Measurements from ENCODE around the gene ECE1. TPM values are rescaled to one million over a fixed set of nuclear protein-coding genes. Genes with fewer than 3 reads are reported as not detected.
"Not testable (repeated sequence)": the region's sequence is repeated elsewhere in the genome, so short reads cannot be mapped to it uniquely, and the experiment has no call there.

The ECE1 gene
- total RNA-seq, 4 donors from 2014 or later = 45.6 to 175 (median 59.1) TPM

DNA sequence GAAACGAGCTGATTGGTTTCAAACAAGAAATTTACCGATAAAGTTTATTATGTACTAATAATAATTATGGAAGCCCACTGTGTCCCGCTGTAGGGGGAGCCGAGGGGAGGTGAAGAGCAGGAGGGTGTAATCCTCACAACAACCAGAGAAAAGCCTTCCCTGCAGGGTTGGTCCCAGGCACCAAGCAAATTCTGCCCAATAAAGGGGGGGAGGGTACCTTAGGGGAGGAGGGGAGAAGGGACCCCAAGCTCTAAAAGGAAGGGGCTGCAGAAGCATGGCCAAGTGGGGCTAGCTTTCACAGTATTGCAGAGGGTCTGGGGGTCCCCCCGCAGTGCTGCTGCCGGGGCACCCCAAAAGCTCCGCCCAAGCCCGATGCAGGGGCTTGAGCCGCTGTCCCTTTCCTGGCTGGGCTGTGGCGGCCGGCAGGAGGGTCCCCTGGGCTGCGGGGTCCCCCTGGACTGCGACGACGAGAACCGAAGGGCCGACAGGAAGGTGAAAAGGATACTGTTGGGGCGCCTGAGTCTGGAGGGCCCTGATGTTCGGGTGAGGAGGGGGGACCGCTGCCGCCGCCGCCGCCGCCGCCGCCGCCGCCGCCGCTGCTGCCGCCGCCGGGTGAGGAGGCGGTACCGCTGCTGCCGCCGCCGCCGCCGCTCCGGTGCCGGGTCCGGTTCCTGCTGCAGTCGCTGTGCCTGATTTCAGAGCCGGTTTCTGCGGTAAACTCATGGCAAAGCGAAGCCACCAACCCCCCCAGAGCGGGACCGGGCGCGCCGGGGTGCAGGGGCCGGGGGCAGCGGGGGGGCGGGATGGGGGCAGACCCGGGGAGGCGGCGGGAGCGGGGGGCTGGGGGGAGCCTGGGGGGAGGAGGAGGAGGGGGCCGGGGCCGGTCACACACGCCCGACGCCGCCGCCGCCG is 114.3 kb downstream of the ECE1 start:
- Histone ChIP-seq H3K27me3 (no peaks in the 10 kb centered on the region), H3K27ac (peak overlapping the region; percentile 94 to 97), H3K4me1 (no peaks in the 10 kb centered on the region), H3K4me3 (peak overlapping the region; percentile 75 to 83), H3K9me3 (no peaks in the 10 kb centered on the region), H3K36me3 (no peaks in the 10 kb centered on the region)
- TF ChIP-seq CTCF (IDR thresholded peaks at IDR 0.05) = peak in 1 of 4 experiments; percentile 9
- TF ChIP-seq POLR2A (IDR thresholded peaks at IDR 0.05) = peak in 1 of 2 donors; percentile 16
- peak; percentile 45 to 51 for DNase-seq
- intact Hi-C loops (cut with DNase I; ENCODE audit: low total_unique reads) = no loop called here

DNA sequence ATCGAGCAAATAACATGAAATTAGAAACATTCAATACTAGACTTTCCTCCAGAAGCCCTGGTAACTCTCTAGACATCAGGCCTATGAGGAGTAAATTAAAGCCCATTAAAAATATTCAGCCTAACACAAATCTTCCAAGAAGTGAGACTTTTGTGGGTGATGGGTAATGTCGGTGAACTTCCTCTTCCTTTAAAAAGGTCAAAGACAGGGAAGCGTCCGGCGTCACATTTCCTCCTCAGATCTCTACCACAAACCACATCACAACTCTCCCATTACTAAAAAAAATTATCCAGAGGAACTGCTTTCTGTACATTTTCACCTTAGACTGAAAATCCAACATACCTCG is 115.0 kb downstream of the ECE1 start:
- DNase-seq = peak in 1 of 2 donors; percentile 34
- intact Hi-C loops (cut with DNase I; ENCODE audit: low total_unique reads) = no loop called here
- Histone ChIP-seq H3K4me1 (no peaks in the 10 kb centered on the region), H3K27ac (peak overlapping the region; percentile 94 to 97), H3K27me3 (no peaks in the 10 kb centered on the region), H3K4me3 (peak overlapping the region; percentile 75 to 83), H3K36me3 (no peaks in the 10 kb centered on the region), H3K9me3 (no peaks in the 10 kb centered on the region)
- TF ChIP-seq CTCF (IDR thresholded peaks at IDR 0.05) (no peak), POLR2A (IDR thresholded peaks at IDR 0.05) (no peak)

DNA sequence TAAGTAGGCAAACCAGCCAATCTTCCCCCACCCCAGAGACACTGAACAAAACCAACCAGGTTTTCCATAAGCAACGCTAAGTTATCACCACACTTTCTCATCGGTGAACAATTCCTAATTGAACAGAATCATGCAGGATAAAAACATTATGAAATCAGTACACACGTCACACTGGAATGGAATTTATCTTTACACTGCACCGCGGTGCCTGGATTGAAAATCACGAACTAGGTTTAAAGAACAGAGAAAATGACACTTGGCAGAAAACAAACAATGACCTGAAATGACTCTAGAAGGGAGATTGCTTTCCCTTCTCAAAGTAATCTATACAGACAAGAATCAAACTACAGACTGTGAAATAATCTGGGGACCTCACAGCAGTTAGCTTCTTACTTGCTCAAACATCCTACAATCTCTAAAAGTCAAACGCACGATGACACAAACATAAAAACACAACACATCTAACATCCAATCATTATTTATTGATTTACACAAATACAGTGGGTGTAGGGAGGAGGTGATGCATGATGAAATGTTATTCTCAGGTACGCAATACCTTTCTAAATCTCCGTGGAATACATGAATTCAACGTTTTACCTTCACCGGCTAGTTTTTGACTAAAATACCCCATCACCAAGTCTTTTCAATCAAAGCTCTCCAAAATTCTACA is 115.5 kb downstream of the ECE1 start:
- no peak for DNase-seq
- Histone ChIP-seq H3K27ac (peak overlapping the region; percentile 94 to 97), H3K4me1 (no peaks in the 10 kb centered on the region), H3K4me3 (peak overlapping the region; percentile 75 to 83), H3K36me3 (no peaks in the 10 kb centered on the region), H3K9me3 (no peaks in the 10 kb centered on the region), H3K27me3 (no peaks in the 10 kb centered on the region)
- no peak for TF ChIP-seq POLR2A (IDR thresholded peaks at IDR 0.05)
- no peak for TF ChIP-seq CTCF (IDR thresholded peaks at IDR 0.05)
- intact Hi-C loops (cut with DNase I; ENCODE audit: low total_unique reads) = no loop called here

GRCh38 chr1:21174230-21174629 is 116.0 kb downstream of the ECE1 start:
- H3K4me3 ChIP-seq = peak overlapping the region in 1 of 2 donors; percentile 75
- intact Hi-C loops (cut with DNase I; ENCODE audit: low total_unique reads) = no loop called here
- TF ChIP-seq POLR2A (IDR thresholded peaks at IDR 0.05) (no peak), CTCF (IDR thresholded peaks at IDR 0.05) (no peak)
- peak overlapping the region; percentile 94 to 97 for H3K27ac ChIP-seq
- H3K36me3 ChIP-seq = no peaks in the 10 kb centered on the region
- H3K4me1 ChIP-seq = no peaks in the 10 kb centered on the region
- no peak for DNase-seq
- H3K9me3 ChIP-seq = no peaks in the 10 kb centered on the region
- H3K27me3 ChIP-seq = no peaks in the 10 kb centered on the region

DNA sequence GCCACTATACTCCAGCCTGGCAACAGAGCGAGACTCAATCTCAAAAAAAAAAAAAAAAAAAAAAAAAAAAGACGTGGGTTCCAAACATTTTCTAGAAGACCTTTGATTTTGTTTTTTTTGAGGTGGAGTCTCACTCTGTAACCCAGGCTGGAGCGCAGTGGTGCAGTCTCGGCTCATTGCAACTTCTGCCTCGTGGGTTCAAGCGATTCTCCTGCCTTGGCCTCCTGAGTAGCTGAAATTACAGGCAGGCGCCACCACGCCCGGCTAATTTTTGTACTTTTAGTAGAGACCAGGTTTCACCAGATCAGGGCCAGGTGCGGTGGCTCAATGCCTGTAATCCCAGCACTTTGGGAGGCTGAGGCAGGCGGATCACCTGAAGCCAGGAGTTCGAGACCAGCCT is 117.2 kb downstream of the ECE1 start:
- intact Hi-C loops (cut with DNase I; ENCODE audit: low total_unique reads); H3K27me3 ChIP-seq; H3K36me3 ChIP-seq; DNase-seq; H3K9me3 ChIP-seq; H3K27ac ChIP-seq; H3K4me3 ChIP-seq; H3K4me1 ChIP-seq: not testable (repeated sequence)

DNA sequence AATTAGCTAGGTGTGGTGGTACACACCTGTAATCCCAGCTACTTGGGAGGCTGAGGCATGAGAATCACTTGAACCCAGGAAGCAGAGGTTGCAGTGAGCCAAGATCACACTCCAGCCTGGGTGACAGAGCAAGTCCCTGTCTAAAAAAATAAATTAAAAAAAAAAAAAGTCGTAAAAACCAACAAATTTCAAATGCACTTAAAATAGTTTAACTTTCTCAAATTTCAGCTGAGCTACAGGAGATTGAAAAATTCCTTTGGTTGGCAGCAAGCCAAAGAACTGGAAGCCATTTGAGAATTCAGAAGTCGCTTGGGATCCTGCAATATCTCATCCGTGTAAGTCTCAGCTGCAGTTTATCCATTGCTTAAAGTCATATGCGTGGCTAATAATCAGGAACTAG is 119.4 kb downstream of the ECE1 start:
- H3K4me3 ChIP-seq; H3K4me1 ChIP-seq; intact Hi-C loops (cut with DNase I; ENCODE audit: low total_unique reads); H3K27me3 ChIP-seq; H3K36me3 ChIP-seq; H3K9me3 ChIP-seq: not testable (repeated sequence)
- H3K27ac ChIP-seq = peak overlapping the region; percentile 42 to 70
- DNase-seq = peak in 1 of 2 donors; percentile 45

Measured in uterus (tissue), 4 donors.